Epithelial cell of esophagus (primary cell): ENCODE measurements around the gene ABI3.
A peak's percentile ranks its signal among the peaks of the same experiment; 100 is the strongest.
"Not testable (repeated sequence)": the region's sequence is repeated elsewhere in the genome, so short reads cannot be mapped to it uniquely, and the experiment has no call there.

Source experiments
- DNase-seq: peaks from one replicate; pipeline ENCODE4 v3.0.0; 2010; ENCODE audit warnings: low read depth
- H3K4me3 ChIP-seq: 2 replicates; pipeline ENCODE4 v1.5.1; 2011; ENCODE audit warnings: mild to moderate bottlenecking, low read length, control low read depth
- TF ChIP-seq, protein P1 (sequence below): IDR thresholded peaks from 2 replicates; pipeline ENCODE4 v1.5.1; 2011; ENCODE audit warnings: low read depth, mild to moderate bottlenecking, low read length, control low read depth, inconsistent platforms; ENCODE audit not compliant: insufficient read depth; ENCODE audit errors: missing control alignments

The ABI3 gene

DNA sequence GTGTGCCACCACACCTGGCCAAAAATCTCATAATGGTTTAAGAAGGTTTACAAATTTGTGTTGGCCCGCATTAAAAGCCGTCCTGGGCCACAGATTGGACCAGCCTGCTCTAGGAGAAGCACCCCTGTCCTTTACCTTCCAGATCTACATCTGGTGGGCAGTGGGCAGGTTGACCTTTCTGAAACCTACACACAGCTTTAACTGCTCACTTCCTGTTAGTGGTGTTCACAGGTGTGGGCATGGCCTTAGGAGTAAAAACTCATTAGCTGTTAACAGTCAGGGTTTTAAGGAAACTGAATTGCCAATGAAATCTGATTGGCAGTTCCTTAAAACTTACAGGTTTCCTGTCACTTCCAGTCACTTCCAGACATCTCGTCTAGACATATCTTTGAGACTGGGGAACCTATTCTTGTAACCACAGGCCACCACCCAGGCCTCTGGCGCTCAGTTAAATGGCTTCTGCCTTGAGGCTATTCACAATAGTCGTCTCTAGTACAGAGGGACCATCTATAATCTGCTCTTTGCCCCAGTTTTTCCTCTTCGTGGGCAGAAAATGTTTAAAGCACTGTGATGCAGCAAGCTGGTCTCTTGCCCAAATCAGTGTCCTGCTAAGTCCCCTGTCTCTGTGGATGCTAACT, 29.4 kb upstream of the ABI3 start:
- DNase-seq = no peak
- TF ChIP-seq, protein P1, sequence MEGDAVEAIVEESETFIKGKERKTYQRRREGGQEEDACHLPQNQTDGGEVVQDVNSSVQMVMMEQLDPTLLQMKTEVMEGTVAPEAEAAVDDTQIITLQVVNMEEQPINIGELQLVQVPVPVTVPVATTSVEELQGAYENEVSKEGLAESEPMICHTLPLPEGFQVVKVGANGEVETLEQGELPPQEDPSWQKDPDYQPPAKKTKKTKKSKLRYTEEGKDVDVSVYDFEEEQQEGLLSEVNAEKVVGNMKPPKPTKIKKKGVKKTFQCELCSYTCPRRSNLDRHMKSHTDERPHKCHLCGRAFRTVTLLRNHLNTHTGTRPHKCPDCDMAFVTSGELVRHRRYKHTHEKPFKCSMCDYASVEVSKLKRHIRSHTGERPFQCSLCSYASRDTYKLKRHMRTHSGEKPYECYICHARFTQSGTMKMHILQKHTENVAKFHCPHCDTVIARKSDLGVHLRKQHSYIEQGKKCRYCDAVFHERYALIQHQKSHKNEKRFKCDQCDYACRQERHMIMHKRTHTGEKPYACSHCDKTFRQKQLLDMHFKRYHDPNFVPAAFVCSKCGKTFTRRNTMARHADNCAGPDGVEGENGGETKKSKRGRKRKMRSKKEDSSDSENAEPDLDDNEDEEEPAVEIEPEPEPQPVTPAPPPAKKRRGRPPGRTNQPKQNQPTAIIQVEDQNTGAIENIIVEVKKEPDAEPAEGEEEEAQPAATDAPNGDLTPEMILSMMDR = no peak
- no peak overlapping the region for H3K4me3 ChIP-seq

DNA sequence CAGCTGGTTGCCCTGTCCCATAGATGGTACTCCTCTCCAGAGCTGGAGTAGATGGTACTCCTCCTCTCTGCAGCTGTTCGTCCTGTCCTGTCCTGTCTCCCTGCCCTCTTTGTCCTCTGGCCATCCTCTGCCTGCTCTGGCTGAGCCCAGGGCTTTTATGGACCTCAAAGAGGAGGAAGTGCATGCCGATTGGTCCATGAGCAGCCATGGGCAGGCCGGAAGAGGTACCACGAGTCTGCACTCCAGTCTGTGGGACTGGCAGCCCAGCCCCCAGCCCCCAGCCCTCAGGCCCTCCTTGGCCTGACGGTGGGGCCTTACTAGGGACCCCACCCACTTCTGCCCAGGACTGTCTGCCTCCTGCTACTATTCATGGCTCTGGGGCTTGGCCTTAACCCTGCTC, 27.2 kb upstream of the ABI3 start:
- TF ChIP-seq, protein P1 = no peak

DNA sequence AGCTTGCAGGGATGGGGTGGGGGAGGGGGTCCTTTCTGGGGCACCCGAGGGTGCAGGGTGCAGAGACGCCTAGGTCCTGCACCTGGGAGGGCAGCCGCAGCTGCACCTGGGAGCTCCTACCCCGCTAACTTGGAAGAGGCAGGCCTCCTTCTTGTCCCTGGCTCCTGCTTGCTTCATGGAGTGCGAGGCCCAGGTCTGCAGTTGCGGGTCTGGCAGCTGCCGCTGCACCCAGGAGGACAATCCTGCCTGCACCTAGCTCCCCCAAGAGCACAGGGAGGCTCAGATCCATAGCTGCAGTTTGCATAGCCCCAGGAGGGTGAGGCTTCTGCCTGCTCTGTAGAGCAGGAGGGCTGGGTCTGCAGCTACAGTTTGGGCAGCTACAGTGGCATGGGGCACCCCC, 26.7 kb upstream of the ABI3 start:
- TF ChIP-seq, protein P1 = no peak

More for the DNA sequence above, 27.2 kb upstream of the ABI3 start:
- H3K4me3 ChIP-seq = no peak overlapping the region
- no peak for DNase-seq

DNA sequence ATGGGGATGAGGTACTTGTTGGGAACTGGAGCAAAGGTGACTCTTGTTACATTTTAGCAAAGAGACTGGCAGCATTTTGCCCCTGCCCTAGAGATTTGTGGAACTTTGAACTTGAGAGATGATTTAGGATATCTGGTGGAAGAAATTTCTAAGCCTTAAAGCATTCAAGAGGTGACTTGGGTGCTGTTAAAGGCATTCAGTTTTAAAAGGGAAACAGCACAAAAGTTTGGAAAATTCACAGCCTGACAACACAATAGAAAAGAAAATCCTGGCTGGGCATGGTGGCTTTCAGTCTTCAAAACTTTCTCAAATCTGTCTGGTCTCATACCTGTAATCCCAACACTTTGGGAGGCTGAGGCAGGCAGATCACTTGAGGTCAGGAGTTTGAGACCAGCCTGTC, 26.0 kb upstream of the ABI3 start:
- not testable (repeated sequence) for DNase-seq, H3K4me3 ChIP-seq

More for the DNA sequence above, 26.7 kb upstream of the ABI3 start:
- no peak overlapping the region for H3K4me3 ChIP-seq
- DNase-seq = no peak

DNA sequence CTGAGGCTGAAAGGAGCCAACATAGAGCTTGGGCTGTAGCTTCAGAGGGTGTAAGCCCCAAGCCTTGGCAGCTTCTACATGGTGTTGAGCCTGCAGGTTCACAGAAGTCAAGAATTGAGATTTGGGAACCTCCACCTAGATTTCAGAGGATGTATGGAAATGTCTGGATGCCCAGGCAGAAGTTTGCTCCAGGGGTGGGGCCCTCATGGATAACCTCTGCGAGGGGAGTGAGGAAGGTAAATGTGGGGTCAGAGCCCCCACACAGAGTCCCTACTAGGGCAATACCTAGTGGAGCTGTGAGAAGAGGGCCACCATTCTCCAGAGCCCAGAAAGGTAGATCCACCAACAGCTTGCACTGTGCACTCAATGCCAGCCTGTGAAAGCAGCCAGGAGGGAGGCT, 25.1 kb upstream of the ABI3 start:
- H3K4me3 ChIP-seq, DNase-seq: not testable (repeated sequence)

DNA sequence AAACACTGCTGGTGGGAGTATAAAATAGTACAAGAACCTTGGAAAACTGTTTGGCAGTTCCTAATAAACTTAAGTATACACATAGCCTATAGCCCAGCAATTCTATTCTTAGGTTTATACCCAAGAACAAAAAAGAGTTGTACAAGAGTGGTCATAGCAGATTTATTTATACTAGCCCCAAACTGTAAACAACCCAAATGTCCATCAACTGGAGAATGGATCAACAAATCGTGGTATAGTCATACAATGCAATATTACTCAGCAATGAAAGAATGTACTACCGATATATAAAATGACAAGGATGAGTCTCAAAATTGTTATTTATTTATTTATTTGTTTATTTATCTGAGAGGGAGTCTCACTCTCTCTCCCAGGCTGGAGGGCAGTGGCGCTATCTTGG, 23.2 kb upstream of the ABI3 start:
- H3K4me3 ChIP-seq = no peak overlapping the region
- TF ChIP-seq, protein P1 = no peak
- no peak for DNase-seq

DNA sequence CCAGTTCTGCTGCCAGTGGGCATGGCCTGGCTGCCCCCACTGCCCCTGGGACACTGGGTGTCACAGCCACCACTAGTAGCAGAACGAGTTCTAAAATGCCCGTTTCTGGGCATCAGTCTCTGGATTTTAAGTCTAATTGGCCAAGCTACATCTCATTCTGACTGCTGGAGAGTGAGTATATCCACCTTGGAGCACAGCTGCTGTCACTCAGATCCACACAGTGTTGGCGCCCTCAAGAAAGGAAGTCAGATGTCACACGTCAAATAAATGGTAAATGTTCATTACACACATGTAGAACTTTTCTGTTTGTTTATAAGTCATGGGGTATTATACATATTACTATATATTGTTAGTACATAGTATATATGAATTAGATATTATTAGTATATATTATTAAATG, 19.6 kb upstream of the ABI3 start:
- H3K4me3 ChIP-seq = no peak overlapping the region
- no peak for DNase-seq
- TF ChIP-seq, protein P1 = no peak

DNA sequence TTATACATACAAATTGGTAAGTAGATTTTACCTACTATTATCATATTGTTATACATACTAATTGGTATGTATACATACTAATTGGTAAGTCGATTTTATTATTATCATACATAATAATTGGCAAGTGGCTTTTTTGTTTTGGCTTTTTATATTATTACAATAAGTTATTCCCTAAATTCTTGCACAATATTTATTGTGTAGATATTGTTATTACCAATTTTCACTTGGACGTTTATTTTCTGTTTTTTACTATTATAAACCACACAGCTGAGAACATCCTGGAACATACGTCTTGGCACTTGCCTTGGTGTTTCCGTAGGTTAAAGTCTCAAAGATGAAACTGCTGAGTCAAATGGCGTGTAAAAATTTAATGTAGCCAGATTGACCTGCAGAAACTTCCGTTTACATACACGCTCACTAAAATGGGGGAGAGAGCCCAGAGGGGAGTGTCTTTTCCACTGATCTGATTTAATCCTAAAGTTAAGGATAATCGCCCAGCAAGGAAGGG, 19.0 kb upstream of the ABI3 start:
- TF ChIP-seq, protein P1 = no peak
- no peak for DNase-seq

More for the DNA sequence above, 19.0 kb upstream of the ABI3 start:
- H3K4me3 ChIP-seq = peak overlapping the region; percentile 82
